Erythroblast (primary cell): Measurements from ENCODE around the gene ERICH2.

Source experiments
- GATA1 ChIP-seq: IDR thresholded peaks from 2 replicates; pipeline ENCODE4 v1.6.1; 2011; ENCODE audit warnings: low read depth, mild to moderate bottlenecking, control low read depth, low read length, moderate library complexity
- POLR2A ChIP-seq: IDR thresholded peaks from 2 replicates; pipeline ENCODE4 v1.6.1; 2011; ENCODE audit warnings: mild to moderate bottlenecking, low read length

GRCh38 chr2:170840717-170841210 is 70.6 kb downstream of the ERICH2 start:
- TF ChIP-seq POLR2A = no peak
- TF ChIP-seq GATA1 = no peak
